Measurements from ENCODE around the gene IRX6. TPM values are rescaled to one million over a fixed set of nuclear protein-coding genes. Genes with fewer than 3 reads are reported as not detected.

The IRX6 gene
- total RNA-seq, result not detected

GRCh38 chr16:55323637-55324271 is at the start of gene IRX6:
Gene IRX6, plus strand, starts transcription at chr16:55324203. Its CDS starts 889 bp downstream, at chr16:55325092.

Other genes with a start within 250 kb of the IRX6 start
- gene MMP2, start 155.0 kb downstream of the IRX6 start, total RNA-seq, result not detected
- under 1 TPM in 1 of 2 experiments, not detected in 1; 0.13 TPM for gene LPCAT2, start 184.9 kb downstream of the IRX6 start, total RNA-seq
- gene CAPNS2, start 242.5 kb downstream of the IRX6 start, total RNA-seq, result not detected

All from activated naive CD4-positive, alpha-beta T cell treated with anti-CD3 and anti-CD28 coated beads, Interleukin-2, amount 10 ng/mL, durations not matched to agents 5 hours and 36 hours (primary cell).